Gastrocnemius medialis (tissue), 4 donors: Measurements from ENCODE around the gene C2CD3.

Experiments used
- POLR2A ChIP-seq, 2 donors: fragments of 450-650 bp; IDR thresholded peaks; one replicate each; pipeline ENCODE4 v1.6.1; 2017; ENCODE audit warnings: antibody characterized with exemption in 2 of 2, mild to moderate bottlenecking in 2 of 2, moderate library complexity in 2 of 2
- TF ChIP-seq, protein P1 (sequence below), 5 experiments: fragments of 450-650 bp in 3 of 5; fragments of 200-600 bp in 2 of 5; sonication (generic) in 2 of 5; IDR thresholded peaks in 4 of 5; conservative IDR thresholded peaks in 1 of 5; 1 replicate in 4 of 5; 2 replicates in 1 of 5; pipeline ENCODE4 v1.5.1; 2016 to 2019; ENCODE audit warnings: antibody characterized with exemption in 5 of 5, mild to moderate bottlenecking in 3 of 5, moderate library complexity in 3 of 5

DNA sequence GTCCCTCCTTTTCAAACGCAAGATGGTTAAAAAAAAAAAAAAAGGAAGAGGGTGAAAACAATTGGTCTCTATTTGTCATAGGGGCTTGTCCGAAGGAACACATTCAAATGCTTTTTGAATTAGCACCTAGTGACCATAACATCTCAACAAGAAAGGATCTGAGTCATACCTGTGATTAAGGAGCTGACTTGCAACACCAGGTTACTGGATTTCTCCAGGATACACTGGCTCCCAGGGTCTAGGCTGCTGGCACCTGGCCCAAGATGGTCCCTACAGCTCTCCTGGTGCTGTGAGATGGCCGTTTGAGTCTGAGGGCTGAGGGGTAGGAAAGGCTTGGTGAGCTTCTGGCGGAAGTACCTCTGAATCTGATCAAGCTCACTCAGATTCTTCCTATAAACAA is 133.5 kb downstream of the C2CD3 start:
- TF ChIP-seq, protein P1, sequence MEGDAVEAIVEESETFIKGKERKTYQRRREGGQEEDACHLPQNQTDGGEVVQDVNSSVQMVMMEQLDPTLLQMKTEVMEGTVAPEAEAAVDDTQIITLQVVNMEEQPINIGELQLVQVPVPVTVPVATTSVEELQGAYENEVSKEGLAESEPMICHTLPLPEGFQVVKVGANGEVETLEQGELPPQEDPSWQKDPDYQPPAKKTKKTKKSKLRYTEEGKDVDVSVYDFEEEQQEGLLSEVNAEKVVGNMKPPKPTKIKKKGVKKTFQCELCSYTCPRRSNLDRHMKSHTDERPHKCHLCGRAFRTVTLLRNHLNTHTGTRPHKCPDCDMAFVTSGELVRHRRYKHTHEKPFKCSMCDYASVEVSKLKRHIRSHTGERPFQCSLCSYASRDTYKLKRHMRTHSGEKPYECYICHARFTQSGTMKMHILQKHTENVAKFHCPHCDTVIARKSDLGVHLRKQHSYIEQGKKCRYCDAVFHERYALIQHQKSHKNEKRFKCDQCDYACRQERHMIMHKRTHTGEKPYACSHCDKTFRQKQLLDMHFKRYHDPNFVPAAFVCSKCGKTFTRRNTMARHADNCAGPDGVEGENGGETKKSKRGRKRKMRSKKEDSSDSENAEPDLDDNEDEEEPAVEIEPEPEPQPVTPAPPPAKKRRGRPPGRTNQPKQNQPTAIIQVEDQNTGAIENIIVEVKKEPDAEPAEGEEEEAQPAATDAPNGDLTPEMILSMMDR (IDR thresholded peaks at IDR 0.05 in 4 of 5, conservative IDR thresholded peaks at IDR 0.05 in 1 of 5): no peak
- TF ChIP-seq POLR2A (IDR thresholded peaks at IDR 0.05): no peak
